Measurements from ENCODE around the gene DDX54.

The DDX54 gene

GRCh38 chr12:113183030-113183589 is 2.2 kb downstream of the DDX54 start:
- peak overlapping the region; percentile 97 for H3K4me3 Mint-ChIP-seq
- H3K36me3 Mint-ChIP-seq: peaks cover 6% of the 10 kb centered on the region

GRCh38 chr12:113181975-113182374 is 3.3 kb downstream of the DDX54 start:
- Mint-ChIP-seq H3K4me1 (peaks cover 30% of the 10 kb centered on the region), H3K36me3 (peaks cover 12% of the 10 kb centered on the region), H3K9me3 (no peaks in the 10 kb centered on the region), H3K27ac (no peak overlapping the region), H3K27me3 (no peaks in the 10 kb centered on the region), H3K4me3 (peak overlapping the region; percentile 42)

More at GRCh38 chr12:113183030-113183589, 2.2 kb downstream of the DDX54 start:
- H3K9me3 Mint-ChIP-seq: no peaks in the 10 kb centered on the region
- H3K4me1 Mint-ChIP-seq: peaks cover 35% of the 10 kb centered on the region
- no peaks in the 10 kb centered on the region for H3K27me3 Mint-ChIP-seq
- H3K27ac Mint-ChIP-seq: no peak overlapping the region

- no peaks in the 10 kb centered on the region for H3K27me3 Mint-ChIP-seq
- no peak overlapping the region for H3K4me3 Mint-ChIP-seq
- H3K36me3 Mint-ChIP-seq: peaks cover 15% of the 10 kb centered on the region
- no peaks in the 10 kb centered on the region for H3K9me3 Mint-ChIP-seq
- peaks cover 20% of the 10 kb centered on the region for H3K4me1 Mint-ChIP-seq
- H3K27ac Mint-ChIP-seq: no peak overlapping the region
These were observed 4.9 kb downstream of the DDX54 start for GRCh38 chr12:113180333-113180732.

- Mint-ChIP-seq H3K36me3 (peaks cover 19% of the 10 kb centered on the region), H3K27ac (peak overlapping the region; percentile 30), H3K4me3 (no peak overlapping the region), H3K4me1 (peaks cover 21% of the 10 kb centered on the region), H3K27me3 (no peaks in the 10 kb centered on the region), H3K9me3 (no peaks in the 10 kb centered on the region)
These were observed 6.3 kb downstream of the DDX54 start for GRCh38 chr12:113179023-113179422.

- H3K4me1 Mint-ChIP-seq: peaks cover 9% of the 10 kb centered on the region
- H3K27ac Mint-ChIP-seq: no peak overlapping the region
- peaks cover 27% of the 10 kb centered on the region for H3K36me3 Mint-ChIP-seq
- H3K9me3 Mint-ChIP-seq: no peaks in the 10 kb centered on the region
- H3K4me3 Mint-ChIP-seq: no peak overlapping the region
- H3K27me3 Mint-ChIP-seq: no peaks in the 10 kb centered on the region
These were observed 10.6 kb downstream of the DDX54 start for GRCh38 chr12:113174461-113175384.

- Mint-ChIP-seq H3K36me3 (peaks cover 27% of the 10 kb centered on the region), H3K27me3 (no peaks in the 10 kb centered on the region), H3K27ac (no peak overlapping the region), H3K4me1 (peaks cover 9% of the 10 kb centered on the region), H3K4me3 (no peak overlapping the region), H3K9me3 (no peaks in the 10 kb centered on the region)
These were observed 12.1 kb downstream of the DDX54 start for GRCh38 chr12:113173081-113173698.

- peaks cover 9% of the 10 kb centered on the region for H3K4me1 Mint-ChIP-seq
- H3K4me3 Mint-ChIP-seq: no peak overlapping the region
- no peaks in the 10 kb centered on the region for H3K9me3 Mint-ChIP-seq
- H3K27ac Mint-ChIP-seq: no peak overlapping the region
- H3K27me3 Mint-ChIP-seq: no peaks in the 10 kb centered on the region
- peaks cover 23% of the 10 kb centered on the region for H3K36me3 Mint-ChIP-seq
These were observed 13.1 kb downstream of the DDX54 start for GRCh38 chr12:113172185-113172584.

- no peaks in the 10 kb centered on the region for H3K27me3 Mint-ChIP-seq
- H3K4me3 Mint-ChIP-seq: no peak overlapping the region
- H3K4me1 Mint-ChIP-seq: peaks cover 9% of the 10 kb centered on the region
- H3K27ac Mint-ChIP-seq: no peak overlapping the region
- H3K36me3 Mint-ChIP-seq: peaks cover 16% of the 10 kb centered on the region
- no peaks in the 10 kb centered on the region for H3K9me3 Mint-ChIP-seq
These were observed 13.7 kb downstream of the DDX54 start for GRCh38 chr12:113171543-113171942.

- Mint-ChIP-seq H3K9me3 (no peaks in the 10 kb centered on the region), H3K4me3 (no peak overlapping the region), H3K4me1 (peaks cover 9% of the 10 kb centered on the region), H3K27ac (no peak overlapping the region), H3K27me3 (no peaks in the 10 kb centered on the region), H3K36me3 (peaks cover 16% of the 10 kb centered on the region)
These were observed 14.4 kb downstream of the DDX54 start for GRCh38 chr12:113170926-113171325.

GRCh38 chr12:113170457-113170856 is 14.8 kb downstream of the DDX54 start:
- H3K4me3 Mint-ChIP-seq: no peak overlapping the region
- H3K27me3 Mint-ChIP-seq: no peaks in the 10 kb centered on the region
- H3K9me3 Mint-ChIP-seq: no peaks in the 10 kb centered on the region
- H3K4me1 Mint-ChIP-seq: peaks cover 9% of the 10 kb centered on the region
- H3K36me3 Mint-ChIP-seq: peaks cover 16% of the 10 kb centered on the region
- no peak overlapping the region for H3K27ac Mint-ChIP-seq

GRCh38 chr12:113169697-113170096 is 15.6 kb downstream of the DDX54 start:
- H3K4me1 Mint-ChIP-seq: peaks cover 9% of the 10 kb centered on the region
- H3K4me3 Mint-ChIP-seq: no peak overlapping the region
- H3K36me3 Mint-ChIP-seq: peaks cover 14% of the 10 kb centered on the region
- no peaks in the 10 kb centered on the region for H3K9me3 Mint-ChIP-seq
- H3K27ac Mint-ChIP-seq: no peak overlapping the region
- H3K27me3 Mint-ChIP-seq: no peaks in the 10 kb centered on the region

GRCh38 chr12:113167868-113168267 is 17.4 kb downstream of the DDX54 start:
- H3K27ac Mint-ChIP-seq: no peak overlapping the region

GRCh38 chr12:113165521-113166450 is 19.5 kb downstream of the DDX54 start:
- peaks cover 4% of the 10 kb centered on the region for H3K36me3 Mint-ChIP-seq
- H3K27ac Mint-ChIP-seq: no peak overlapping the region
- peaks cover under 1% of the 10 kb centered on the region for H3K4me1 Mint-ChIP-seq
- no peaks in the 10 kb centered on the region for H3K9me3 Mint-ChIP-seq
- H3K27me3 Mint-ChIP-seq: no peaks in the 10 kb centered on the region
- H3K4me3 Mint-ChIP-seq: no peak overlapping the region

More at GRCh38 chr12:113167868-113168267, 17.4 kb downstream of the DDX54 start:
- no peaks in the 10 kb centered on the region for H3K27me3 Mint-ChIP-seq
- no peaks in the 10 kb centered on the region for H3K9me3 Mint-ChIP-seq
- H3K36me3 Mint-ChIP-seq: peaks cover 10% of the 10 kb centered on the region
- peaks cover 5% of the 10 kb centered on the region for H3K4me1 Mint-ChIP-seq
- H3K4me3 Mint-ChIP-seq: no peak overlapping the region

GRCh38 chr12:113164014-113164413 is 21.3 kb downstream of the DDX54 start:
- H3K36me3 Mint-ChIP-seq: peaks cover 2% of the 10 kb centered on the region
- no peaks in the 10 kb centered on the region for H3K27me3 Mint-ChIP-seq
- no peak overlapping the region for H3K4me3 Mint-ChIP-seq
- H3K27ac Mint-ChIP-seq: no peak overlapping the region
- no peaks in the 10 kb centered on the region for H3K9me3 Mint-ChIP-seq
- H3K4me1 Mint-ChIP-seq: no peaks in the 10 kb centered on the region

- H3K27ac Mint-ChIP-seq: no peak overlapping the region
These were observed 22.3 kb downstream of the DDX54 start for GRCh38 chr12:113163030-113163360.

More at GRCh38 chr12:113163030-113163360, 22.3 kb downstream of the DDX54 start:
- Mint-ChIP-seq H3K36me3 (peaks cover 2% of the 10 kb centered on the region), H3K9me3 (no peaks in the 10 kb centered on the region), H3K27me3 (no peaks in the 10 kb centered on the region), H3K4me1 (no peaks in the 10 kb centered on the region), H3K4me3 (no peak overlapping the region)
